GM19035 (cell line): Measurements from ENCODE around the gene NSMF.

Experiments used
- ATAC-seq: cut with Tn5 transposase; IDR thresholded peaks from one replicate; pipeline ENCODE4 v1.9.1; 2021; ENCODE audit not compliant: unreplicated experiment

The NSMF gene, protein sequence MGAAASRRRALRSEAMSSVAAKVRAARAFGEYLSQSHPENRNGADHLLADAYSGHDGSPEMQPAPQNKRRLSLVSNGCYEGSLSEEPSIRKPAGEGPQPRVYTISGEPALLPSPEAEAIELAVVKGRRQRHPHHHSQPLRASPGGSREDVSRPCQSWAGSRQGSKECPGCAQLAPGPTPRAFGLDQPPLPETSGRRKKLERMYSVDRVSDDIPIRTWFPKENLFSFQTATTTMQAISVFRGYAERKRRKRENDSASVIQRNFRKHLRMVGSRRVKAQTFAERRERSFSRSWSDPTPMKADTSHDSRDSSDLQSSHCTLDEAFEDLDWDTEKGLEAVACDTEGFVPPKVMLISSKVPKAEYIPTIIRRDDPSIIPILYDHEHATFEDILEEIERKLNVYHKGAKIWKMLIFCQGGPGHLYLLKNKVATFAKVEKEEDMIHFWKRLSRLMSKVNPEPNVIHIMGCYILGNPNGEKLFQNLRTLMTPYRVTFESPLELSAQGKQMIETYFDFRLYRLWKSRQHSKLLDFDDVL

DNA sequence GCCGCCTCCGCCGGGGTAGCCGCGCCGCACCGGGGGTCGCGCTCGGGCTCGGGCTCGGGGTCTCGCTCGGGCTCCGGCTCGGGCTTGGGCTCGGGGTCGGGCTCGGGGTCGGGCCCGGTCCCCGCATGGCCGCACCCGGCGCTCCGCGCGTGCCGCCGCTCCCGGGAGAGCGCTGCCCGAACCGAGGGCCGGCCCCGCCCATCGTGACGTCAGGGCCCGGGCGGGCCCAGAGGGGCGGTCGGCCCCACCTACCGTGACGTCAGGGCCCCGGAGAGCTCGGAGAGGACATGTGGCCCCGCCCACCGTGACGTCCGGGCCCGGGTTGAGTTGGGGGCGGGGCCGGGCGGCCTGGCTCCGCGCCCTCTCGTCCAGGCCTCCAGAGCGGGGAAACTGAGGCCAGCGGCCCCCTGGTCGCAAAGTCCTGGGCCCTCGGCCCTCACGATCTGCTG, at the start of gene NSMF:
Gene NSMF (minus strand): TSS at position 183 of the 449 bp plus-strand sequence. CDS start 232 bp downstream, outside the sequence.
- peak; percentile 75 for ATAC-seq

DNA sequence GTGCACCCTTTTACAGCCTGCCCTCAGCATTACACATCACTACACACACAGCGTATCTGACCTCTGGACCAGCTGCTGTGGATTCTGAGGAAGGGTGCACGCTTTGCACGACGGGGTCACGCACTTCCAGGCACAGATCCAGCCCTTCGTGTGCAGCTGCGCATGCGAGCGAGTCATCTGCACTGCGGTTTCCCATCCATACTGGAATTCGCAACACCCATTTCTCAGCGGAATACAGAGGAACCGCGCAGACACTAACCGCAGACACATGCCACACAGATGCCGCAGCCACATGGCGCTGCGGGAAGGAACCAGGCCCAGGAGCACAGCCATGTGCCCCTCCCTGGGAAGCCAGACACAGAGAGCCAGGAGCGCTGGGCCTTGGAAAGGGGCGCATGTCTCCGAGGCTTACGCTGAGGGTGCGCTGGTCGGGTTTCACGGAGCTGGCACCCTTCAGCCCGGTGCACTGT, 47.6 kb upstream of the NSMF start:
- ATAC-seq = no peak

DNA sequence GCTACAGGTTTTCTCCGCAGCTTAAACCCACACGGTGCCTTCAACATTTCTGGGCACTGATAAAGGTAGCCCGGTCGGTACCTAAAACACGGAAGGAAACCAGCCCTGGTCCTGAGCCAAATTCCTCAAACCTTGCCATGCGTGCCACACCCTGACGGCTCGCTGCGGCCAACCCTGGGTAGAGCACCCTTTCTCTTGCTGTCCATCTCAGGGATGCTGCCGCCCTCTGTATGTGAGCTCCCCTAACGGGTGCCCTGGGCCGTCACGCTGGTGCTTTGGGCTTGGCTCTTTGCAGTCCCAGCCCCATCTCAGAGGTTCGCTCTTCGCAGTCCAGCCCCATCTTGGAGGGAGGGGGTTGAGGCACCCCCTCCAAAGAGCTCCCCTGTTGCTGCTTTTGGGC, 47.1 kb upstream of the NSMF start:
- no peak for ATAC-seq

DNA sequence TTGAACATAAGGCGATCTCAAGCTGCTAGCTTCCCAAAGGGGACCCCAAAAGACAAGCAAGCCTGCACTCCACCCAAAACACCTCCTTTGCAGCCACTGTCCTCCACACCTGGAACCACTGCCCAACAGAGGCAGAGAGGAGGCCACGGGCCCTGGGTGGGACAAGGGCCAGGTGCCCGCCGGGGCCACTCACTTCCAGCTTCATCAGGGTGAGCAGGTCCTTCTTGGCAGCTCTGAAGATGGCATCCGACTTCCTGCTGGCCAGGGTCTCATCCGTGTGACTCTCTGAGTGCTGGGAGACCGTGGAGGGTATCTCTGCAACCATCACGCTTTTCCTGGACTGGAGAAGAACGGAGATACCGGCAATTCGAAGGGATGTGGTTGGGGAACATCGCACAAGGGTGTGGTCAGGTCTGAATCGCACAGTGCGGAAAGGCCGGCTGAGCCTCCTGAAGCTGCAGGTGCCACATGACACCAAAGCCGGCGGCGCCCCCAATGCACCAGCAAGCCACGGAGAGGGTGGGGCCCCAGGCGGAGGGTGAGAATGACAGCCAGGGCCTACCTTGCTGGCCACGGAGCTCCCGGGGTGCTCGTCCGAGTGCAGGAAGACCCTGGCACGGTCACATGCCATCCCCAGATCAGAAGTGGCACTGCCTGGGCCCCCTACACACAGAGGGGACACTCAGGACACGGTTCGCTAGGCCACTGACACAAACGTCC, 46.4 kb upstream of the NSMF start:
- no peak for ATAC-seq

DNA sequence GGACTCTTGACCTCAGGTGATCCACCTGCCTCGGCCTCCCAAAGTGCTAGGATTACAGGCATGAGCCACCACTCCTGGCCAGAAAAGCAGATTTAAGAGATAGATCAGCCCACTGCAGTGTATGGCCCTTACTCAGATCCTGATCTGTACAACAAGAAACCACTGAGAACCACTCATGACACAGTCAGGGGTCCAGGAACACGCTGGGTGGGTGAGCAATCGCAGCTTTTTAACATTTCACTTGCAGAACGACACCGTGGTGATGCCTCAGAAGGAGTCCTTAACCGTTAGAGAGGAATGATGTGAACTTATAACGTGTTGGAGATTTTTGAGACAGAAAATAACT, 45.3 kb upstream of the NSMF start:
- no peak for ATAC-seq

DNA sequence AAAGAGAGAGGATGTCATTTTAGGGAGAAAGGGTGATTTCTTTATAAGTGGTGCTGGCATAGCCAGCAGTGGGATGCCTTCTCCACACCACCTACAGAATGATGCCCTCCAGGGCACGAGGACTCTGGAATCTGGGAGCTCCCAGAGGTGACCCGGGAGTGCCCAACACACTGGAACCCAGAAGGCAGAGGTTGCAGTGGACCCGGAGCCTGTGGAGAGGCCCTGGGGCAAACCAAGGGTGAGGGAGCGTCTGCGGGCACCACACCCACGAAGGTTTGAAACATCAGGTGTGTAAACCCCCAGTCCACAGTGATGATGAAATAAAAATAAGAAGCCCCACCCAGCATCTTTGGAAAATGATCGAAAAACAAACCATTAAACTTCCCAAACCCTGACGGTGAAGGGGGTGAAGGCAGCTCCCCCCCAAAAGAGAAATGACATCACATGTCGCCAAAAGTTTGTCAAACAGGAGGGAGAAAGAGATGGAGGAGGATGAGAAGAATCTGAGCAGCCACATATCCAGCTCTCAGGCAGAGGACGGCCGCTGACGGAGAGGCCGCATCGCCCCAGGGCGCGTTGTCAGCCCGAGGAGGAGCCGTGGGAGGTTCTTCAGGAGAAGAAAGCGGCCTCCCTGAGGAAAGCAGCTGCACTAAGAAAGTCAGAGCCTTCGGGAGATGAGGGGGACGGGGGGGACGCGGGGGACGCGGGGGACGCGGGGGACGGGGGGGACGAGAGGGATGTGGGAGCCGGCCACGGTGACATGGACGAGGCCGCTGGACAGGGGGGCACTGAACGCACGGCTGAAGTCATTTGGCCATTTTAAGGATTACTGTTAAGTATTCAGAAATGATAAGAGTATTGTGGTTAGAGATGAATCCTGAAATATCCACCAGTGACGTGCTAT, 43.1 kb upstream of the NSMF start:
- no peak for ATAC-seq

DNA sequence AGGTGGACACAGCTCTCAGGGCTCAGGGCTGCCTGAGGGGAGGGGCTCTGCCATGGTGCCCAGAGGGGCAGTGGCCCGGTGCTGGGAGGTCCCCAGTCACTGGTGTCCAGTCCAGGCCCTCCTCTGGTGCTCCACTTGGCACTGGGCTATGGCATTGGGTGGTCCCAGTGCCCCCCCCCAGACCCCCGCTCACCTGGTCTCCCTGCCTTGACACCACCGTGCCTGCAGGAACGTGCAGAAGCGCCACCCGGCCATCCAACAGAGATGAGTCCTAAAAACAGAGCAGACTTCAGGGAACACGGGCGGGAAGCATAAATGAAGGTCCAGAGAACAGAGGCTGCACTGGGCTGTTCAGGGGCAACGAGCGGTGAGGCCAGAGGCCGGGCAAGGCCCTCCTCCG, 42.3 kb upstream of the NSMF start:
- no peak for ATAC-seq

DNA sequence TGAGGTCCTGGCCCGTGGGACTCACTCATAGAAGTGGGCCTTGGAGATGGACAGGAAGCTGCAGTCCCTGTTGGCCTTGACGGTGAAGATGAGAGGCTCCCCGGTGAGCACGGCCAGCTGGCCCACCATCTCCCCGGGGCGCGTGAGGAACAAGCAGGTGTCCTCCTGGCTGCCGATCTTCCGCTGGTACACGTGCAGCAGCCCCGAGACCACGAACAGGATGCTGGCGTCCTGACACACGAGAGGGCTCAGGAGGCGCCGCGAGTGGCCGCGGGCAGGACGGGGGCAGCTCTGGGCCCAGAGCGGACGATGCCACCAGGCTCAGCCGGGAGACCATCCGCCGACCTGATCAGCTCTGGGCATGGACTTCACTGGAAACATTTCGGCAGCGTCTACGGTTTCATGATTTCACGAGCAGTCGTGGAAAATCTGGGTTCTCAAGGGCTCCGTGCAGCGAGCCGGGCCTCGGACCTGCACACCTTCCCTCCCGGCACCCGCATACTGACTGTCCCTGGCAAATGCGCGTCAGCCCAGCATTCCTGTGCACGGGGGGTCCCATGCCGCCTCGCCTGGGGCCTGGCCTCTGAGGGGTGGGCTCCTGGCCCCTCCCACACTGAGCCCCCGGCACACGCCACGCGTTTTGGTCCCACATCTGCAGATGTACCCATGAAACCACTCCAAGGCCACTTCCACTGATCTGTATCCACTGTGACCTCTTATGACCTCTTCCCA, 41.7 kb upstream of the NSMF start:
- ATAC-seq = no peak

DNA sequence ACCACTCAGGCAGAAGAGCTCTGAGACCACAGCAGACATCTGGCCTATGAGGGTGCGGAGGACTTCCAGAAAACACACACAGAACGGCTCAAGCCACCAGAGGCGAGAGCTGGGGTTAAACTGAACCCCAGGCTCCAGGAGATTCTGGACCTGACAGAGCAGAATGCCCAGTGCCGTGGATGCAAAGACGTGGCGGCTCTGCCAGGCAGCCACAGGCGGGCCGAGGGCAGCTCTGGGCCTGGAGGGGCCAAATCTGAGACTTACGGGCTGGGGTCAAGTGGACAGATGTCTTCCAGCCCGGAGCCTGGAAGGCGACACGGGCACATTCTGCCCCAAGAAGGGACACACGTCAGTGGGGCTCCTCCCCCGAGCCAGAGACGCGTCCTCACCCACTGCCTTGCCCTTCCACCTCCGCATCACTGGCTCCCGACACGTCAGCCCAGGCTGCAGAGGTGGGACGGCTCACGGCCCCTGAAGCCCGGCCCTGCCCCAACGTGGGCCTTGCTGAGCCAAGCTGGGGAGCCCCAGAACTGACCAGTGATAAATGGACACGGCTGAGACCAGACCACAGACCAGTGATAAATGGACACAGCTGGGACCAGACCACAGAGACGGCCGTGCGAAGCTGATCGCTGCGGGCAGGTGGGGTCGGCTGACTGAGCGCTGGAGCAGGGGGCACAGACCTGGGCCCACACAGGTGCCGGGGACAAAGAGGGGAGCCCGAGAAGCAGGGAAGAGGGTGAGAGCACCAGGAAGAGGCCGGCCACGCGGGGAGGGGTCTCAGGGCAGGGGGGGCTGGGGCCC, 40.9 kb upstream of the NSMF start:
- ATAC-seq = no peak

DNA sequence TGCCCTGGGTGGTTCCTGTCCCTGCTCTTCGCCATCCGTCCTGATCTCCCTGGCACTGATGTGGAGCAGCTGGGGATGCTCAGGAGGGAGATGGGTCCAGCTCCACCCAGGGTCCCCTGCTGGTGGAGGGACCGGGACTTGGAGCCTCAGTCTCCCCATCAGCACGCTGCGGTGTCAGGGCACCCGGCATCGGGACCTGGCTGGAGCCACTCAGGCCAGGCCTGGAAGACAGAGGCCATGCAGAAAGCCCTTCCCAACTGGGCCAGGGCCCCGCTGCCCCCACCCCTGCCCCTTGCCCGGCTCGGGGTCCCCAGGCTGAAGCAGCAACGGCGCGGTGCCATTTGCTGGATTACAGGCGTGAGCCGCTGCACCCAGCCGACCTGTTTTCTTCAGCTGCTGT, 40.3 kb upstream of the NSMF start:
- no peak for ATAC-seq

DNA sequence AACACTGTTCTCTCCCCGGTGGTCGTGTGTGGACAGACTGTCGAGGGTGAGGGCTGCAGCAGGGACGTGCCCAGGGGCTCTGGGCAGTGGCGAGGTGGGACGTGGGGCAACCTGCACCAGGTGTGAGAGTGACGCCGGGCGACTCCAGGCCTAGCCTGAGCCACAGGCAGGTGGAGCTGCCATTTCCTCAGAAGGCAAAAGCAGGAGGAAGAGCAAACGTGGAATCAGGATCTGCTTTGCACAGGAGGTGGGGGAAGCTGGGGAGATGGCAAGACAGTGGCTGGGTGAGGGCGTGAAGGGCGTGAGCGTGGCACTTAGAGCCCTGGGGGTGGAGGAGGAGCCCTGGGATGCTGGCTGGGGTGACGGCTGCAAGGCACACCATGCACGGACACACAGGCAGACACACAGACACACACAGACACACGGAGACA, 39.6 kb upstream of the NSMF start:
- ATAC-seq = no peak

DNA sequence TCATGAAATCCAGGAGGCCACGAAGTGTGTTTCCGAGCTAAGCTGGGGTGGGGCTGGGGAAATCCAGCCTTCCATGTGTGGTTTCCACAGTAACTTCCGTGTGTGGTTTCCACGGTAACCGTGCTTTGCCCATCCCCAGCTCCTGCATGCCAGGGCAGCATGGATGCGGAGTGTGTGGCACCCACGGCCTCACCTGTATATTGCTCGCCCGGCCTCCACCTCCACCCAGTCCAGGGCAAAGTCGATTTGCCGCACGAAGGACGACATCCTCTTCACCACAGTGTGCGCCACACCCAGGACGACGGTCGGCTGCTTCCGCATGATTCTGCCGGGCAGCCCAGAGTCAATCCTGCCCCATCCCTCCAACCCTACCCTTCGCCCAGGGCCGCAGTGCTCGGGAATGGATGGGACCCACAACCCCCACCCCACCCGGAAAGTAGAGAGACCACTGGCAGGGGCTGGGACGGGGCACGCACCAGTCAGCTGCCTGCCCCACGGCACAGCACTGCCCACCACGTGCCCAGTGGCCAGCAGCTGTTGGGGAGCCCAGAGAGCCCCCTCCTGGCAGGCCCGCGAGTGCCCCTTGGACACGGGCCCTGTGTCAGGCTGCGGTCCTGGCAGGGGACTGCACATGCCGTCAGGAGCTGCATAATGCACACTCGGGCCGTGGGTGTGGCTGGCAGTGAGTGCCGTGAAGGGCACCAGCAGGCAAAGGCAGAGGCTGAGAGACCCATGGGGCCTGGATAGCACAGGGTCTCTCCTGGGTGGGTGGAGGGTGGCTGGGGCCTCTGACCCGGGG, 39.0 kb upstream of the NSMF start:
- no peak for ATAC-seq

DNA sequence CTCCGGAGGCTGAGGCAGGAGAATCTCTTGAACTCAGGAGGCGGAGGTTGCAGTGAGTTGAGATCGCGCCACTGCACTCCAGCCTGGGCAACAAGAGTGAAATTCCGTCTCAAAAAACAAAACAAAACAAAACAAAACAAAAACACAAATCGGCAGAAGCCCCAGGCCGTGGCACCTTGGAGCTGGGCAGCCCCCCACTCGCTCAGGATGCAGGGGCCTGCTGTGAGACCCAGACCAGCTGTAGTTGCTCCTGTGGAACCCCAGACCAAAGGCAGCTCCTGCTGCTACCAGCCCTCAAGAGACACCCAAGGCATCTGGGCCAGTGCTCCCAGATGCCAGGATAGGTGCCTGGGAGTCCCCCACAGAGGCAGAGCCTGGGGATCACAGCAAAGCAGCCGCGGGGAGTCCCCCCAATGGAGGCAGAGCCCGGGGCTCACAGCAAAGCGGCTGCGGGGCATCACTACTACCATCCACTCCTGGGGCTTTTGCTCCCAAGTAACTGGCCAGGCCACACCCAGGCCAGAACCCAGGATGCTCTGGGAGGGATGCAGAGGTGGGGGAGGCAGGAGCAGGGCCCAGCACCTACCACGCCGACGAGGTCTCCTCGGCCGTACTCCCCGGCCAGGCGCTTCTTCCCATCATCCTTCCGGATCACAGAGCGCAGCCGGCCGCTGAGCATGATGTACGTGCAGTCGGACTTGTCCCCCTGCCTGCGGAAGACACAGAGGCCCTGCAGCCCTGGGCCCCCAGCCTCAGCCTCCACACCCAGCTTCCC, 37.7 kb upstream of the NSMF start:
- ATAC-seq = no peak

DNA sequence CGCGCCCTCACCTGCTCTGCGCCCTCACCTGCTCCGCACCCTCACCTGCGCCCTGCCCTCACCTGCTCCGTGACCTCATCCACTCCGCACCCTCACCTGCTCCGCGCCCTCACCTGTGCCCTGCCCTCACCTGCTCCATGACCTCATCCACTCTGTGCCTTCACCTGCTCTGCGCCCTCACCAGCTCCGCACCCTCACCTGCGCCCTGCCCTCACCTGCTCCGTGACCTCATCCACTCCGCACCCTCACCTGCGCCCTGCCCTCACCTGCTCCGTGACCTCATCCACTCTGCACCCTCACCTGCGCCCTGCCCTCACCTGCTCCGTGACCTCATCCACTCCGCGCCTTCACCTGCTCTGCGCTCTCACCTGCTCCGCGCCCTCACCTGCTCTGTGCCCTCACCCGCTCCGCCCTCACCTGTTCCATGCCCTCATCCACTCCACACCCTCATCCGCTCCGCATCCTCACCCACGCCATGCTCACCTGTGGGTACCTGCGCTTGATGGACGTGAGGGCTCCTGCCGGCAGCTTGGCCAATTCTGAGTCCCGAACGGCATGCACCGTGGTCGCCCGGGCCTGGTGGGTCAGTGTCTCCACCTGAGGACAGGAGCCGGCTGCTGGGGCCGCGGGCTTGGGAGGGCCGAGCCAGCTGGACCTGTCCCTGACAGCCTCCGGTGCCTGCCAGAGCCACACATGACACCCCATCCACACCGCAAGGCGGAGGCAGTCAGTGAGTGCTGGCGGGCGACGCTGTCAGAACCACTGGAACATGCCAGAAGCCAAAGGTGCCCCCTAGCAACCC, 35.6 kb upstream of the NSMF start:
- ATAC-seq = no peak

DNA sequence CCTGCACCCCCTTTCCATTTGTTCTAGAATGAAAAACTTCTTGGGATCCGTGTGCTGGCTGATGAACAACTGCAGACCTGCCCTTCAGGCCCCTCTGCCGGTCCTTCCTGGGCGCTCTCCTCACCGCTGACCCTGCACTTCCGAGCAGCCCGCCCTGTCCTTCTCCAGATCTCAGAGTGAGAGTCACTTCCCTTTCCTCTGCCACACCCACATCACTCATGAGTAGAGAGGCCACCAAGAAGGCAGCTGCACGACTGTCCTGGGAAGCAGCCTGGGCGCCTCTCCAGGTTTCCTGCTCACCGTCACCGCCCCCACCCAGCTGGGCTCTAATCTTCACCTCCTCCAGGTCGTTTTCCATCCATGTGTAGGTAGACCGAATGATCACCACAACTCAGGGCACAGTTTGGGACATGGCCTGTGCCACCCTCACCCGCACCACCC, 35.0 kb upstream of the NSMF start:
- ATAC-seq = no peak

DNA sequence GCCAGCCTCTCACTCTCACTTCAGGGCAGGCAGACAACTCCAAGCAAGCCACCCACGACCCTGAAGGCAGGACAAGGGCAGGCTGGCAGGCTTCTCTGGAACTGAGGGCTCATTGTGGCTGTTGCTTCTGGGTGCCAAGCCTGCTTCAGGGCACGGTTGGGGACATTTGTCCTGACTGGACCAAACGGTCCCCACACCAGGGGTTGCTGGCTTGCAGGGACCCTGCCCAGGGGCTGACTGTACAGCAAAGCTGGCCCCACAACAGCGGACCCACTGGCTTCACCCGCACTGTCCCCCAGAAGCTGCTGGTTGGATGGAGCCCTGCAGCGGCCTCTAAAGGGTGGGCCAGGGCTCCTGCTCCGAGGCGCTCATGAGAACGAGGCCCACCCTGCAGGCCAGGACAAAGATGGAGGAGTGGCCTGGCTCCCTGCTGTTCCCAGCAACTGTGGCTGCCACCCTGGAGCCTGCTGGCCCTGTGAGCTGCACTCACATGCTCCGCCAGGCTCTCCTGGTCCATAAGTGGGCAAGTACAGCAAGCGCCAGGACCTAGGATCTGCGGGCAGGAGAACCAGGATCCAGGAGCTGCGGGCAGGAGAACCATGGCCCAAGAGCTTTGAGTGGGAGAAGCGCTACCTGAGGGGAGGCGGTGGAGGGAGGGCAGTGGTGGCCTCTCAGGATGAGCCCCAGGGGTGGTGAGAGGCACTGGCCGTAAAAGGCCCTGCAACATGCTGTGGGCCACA, 34.4 kb upstream of the NSMF start:
- ATAC-seq = no peak
